HepG2 (cell line): Measurements from ENCODE around the gene CS. TPM values are rescaled to one million over a fixed set of nuclear protein-coding genes. Genes with fewer than 3 reads are reported as not detected.
A peak's percentile ranks its signal among the peaks of the same experiment; 100 is the strongest.
"Not testable (repeated sequence)": the region's sequence is repeated elsewhere in the genome, so short reads cannot be mapped to it uniquely, and the experiment has no call there.

Experiments used
- ATAC-seq: fragments of 200-7000 bp; cut with Tn5 transposase; 3 replicates; pipeline ENCODE4 v1.9.1; 2020; ENCODE audit warnings: mild to moderate bottlenecking, moderate library complexity
- BruUV-seq: library from RNA; stranded (reverse); fragments of 400-500 nt; replicated peaks from 2 replicates; lab custom pipeline; 2021; lab: Mats Ljungman, UMichigan
- CTCF ChIA-PET: fragments of 300-600 bp; formaldehyde crosslinking; extraction: SDS; loops from one replicate; lab custom pipeline; 2021; ENCODE audit warnings: low total read pairs, inconsistent platforms, low intra/inter-chr PET ratio; lab: Yijun Ruan, JAX
- POLR2A ChIA-PET: fragments of 350-600 bp; sonication (Branson Sonifier 250); formaldehyde crosslinking; loops from one replicate; lab custom pipeline; 2020; ENCODE audit warnings: antibody characterized with exemption, inconsistent platforms; lab: Yijun Ruan, JAX
- DNase-seq: peaks from one replicate; pipeline ENCODE4 v3.0.0-alpha.2; 2015; ENCODE audit warnings: low spot score
- FAIRE-seq: peaks from 3 replicates; lab custom pipeline; 2011; peaks lifted over from hg19 to GRCh38; lab: Jason Lieb, UNC
- H2AFZ ChIP-seq: one replicate; pipeline ENCODE4 v1.6.1; 2011; ENCODE audit warnings: low read length, inconsistent platforms
- H3K27ac ChIP-seq: fragments of 300-600 bp; 3 replicates; pipeline ENCODE4 v1.8.0; 2011; ENCODE audit warnings: mixed run types, mild to moderate bottlenecking, mixed read lengths, low read length, inconsistent platforms; ENCODE audit not compliant: insufficient read depth; ENCODE audit errors: extremely low read length
- H3K27me3 ChIP-seq, 2 experiments: fragments of 200-600 bp in 1 of 2; 2 replicates in 1 of 2; 3 replicates in 1 of 2; pipeline versions ENCODE4 v1.6.0 to v1.8.0; 2011; ENCODE audit warnings: low read length in 2 of 2, mild to moderate bottlenecking in 2 of 2, moderate library complexity in 2 of 2, inconsistent platforms in 1 of 2; ENCODE audit not compliant: insufficient read depth in 2 of 2, control insufficient read depth in 1 of 2
- H3K36me3 ChIP-seq, 2 experiments: fragments of 200-600 bp in 1 of 2; replicated peaks in 1 of 2; 2 replicates in 1 of 2; 3 replicates in 1 of 2; pipeline versions ENCODE4 v1.5.1 to v1.8.0; 2011; ENCODE audit warnings: low read length in 2 of 2, inconsistent platforms in 1 of 2; ENCODE audit not compliant: insufficient read depth in 2 of 2, control insufficient read depth in 1 of 2
- H3K4me1 ChIP-seq: 2 replicates; pipeline ENCODE4 v1.5.1; 2012; ENCODE audit warnings: low read length, inconsistent platforms; ENCODE audit not compliant: insufficient read depth
- H3K4me2 ChIP-seq: 2 replicates; pipeline ENCODE4 v1.6.0; 2011; ENCODE audit warnings: low read depth, low read length, inconsistent platforms
- H3K4me3 ChIP-seq, 3 experiments: fragments of 200-600 bp in 1 of 3; sonication (generic), shearing (Covaris generic) in 1 of 3; replicated peaks in 1 of 3; 2 replicates each; pipeline ENCODE4 v1.5.1; 2011 to 2016; ENCODE audit warnings: low read length in 3 of 3, inconsistent platforms in 2 of 3, low read depth in 2 of 3, mild to moderate bottlenecking in 2 of 3, control low read depth in 1 of 3, mixed read lengths in 1 of 3; ENCODE audit not compliant: insufficient read depth in 1 of 3
- H3K79me2 ChIP-seq: one replicate; pipeline ENCODE4 v1.6.1; 2011; ENCODE audit warnings: low read length, inconsistent platforms; ENCODE audit not compliant: insufficient read depth
- H3K9ac ChIP-seq: 2 replicates; pipeline ENCODE4 v1.6.0; 2011; ENCODE audit warnings: mild to moderate bottlenecking, low read depth, low read length, inconsistent platforms; ENCODE audit not compliant: insufficient read depth
- H3K9me3 ChIP-seq: 2 replicates; pipeline ENCODE4 v1.5.1; 2012; ENCODE audit warnings: mild to moderate bottlenecking, low read length
- H4K20me1 ChIP-seq: 2 replicates; pipeline ENCODE4 v1.6.0; 2011; ENCODE audit warnings: inconsistent platforms, mild to moderate bottlenecking, low read length, moderate library complexity; ENCODE audit not compliant: insufficient read depth
- NCOA1 ChIP-seq: sonication (generic); formaldehyde crosslinking; IDR thresholded peaks from 2 replicates; pipeline ENCODE4 v1.9.0; 2021; ENCODE audit warnings: missing genetic modification reagents
- SETDB1 ChIP-seq: sonication (generic); formaldehyde crosslinking; IDR thresholded peaks from 2 replicates; pipeline ENCODE4 v1.5.1; 2020; ENCODE audit warnings: missing genetic modification reagents, mild to moderate bottlenecking, borderline replicate concordance
- TAF1 ChIP-seq: sonication (generic); formaldehyde crosslinking; IDR thresholded peaks from 2 replicates; pipeline ENCODE4 v1.4.0; 2020; ENCODE audit warnings: missing genetic modification reagents
- ZNF354B ChIP-seq: sonication (generic); formaldehyde crosslinking; IDR thresholded peaks from 2 replicates; pipeline ENCODE4 v1.8.0; 2022; ENCODE audit warnings: mild to moderate bottlenecking, missing genetic modification reagents
- WGBS: methylation state at CpG from one replicate; pipeline ENCODE4 v1.1.6; 2017; ENCODE audit warnings: low lambda C conversion rate; 5-methylcytosine and 5-hydroxymethylcytosine counted together
- in situ Hi-C: cut with HindIII; loops from 2 replicates; pipeline ENCODE4 v1.10.0; 2017; ENCODE audit warnings: low pct_unique_long_range_greater_than_20kb; ENCODE audit not compliant: extremely low pct_ligation_motif_present
- intact Hi-C: fragments of 100-400 bp; cut with micrococcal nuclease; formaldehyde crosslinking; loops from one replicate; pipeline ENCODE4 v1.10.0; 2022; ENCODE audit not compliant: unreplicated experiment
- polyA plus RNA-seq, 8 experiments: library from polyadenylated mRNA; depleted of rRNA in 3 of 8; stranded (reverse) in 7 of 8; unstranded in 1 of 8; fragments of >200 nt; fragmentation: Illumina TruSeq in 4 of 8; extraction: Trizol in 4 of 8; gene quantifications; 2 replicates each; pipeline versions ENCODE4 v1.2.1 to v1.2.3, GENCODE V29; 2011 to 2016; ENCODE audit warnings: low read depth in 4 of 8, missing spikeins in 1 of 8, mixed read lengths in 1 of 8; ENCODE audit not compliant: insufficient read depth in 1 of 8
- total RNA-seq, 5 experiments: library from RNA; depleted of rRNA; stranded (reverse); fragments of >200 nt; fragmentation: Illumina TruSeq; extraction: Trizol; gene quantifications; 2 replicates each; pipeline ENCODE4 v1.2.3, GENCODE V29; 2016; ENCODE audit warnings: low read depth in 1 of 5

CS gene
- total and polyA plus RNA-seq, 2 of the 13 experiments (the other 11 are each of a cell fraction or from before 2014, with no cell fraction given): 173 to 175 TPM

DNA sequence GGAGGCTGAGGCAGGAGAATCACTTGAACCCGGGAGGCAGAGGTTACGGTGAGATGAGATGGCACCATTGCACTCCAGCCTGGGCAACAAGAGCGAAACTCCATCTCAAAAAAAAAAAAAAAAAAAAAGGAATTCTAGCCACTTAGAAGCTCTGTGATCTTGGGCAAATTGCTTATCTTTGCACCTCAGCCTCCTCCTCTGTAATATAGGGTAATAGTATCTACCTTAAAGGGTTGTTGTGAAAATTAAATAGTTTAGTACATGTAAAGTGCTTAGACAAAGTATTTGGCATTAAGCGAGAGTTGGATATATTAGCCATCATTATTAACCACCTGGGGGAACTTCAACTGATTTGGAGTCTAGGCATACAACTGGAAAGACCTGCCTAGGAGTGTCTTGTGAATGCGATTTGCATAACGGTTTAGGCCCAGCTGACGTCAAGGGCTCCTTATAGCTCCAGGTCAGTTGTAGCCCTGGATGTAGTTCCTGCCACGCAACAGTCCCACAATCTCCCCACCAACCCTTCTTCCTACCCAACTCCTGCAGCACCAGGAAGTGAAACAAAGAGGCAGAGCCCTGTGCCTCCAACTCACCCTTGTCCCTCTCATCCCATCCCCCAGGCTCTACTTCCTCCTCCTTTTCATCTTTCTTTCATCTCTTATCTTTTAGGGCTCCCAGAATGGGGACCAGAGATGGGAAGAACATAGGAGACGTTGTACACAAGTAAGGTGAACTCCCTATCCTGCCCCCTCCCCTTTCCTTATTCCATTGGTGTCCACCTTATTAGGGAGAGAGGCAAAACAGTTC lies 36.4 kb upstream of the CS start (continued):
- TF ChIP-seq ZNF354B (CRISPR knock-in tag) (no peak), NCOA1 (CRISPR knock-in tag) (no peak), SETDB1 (CRISPR knock-in tag) (no peak)
- TF ChIP-seq, all 625 proteins: peak for 0

DNA sequence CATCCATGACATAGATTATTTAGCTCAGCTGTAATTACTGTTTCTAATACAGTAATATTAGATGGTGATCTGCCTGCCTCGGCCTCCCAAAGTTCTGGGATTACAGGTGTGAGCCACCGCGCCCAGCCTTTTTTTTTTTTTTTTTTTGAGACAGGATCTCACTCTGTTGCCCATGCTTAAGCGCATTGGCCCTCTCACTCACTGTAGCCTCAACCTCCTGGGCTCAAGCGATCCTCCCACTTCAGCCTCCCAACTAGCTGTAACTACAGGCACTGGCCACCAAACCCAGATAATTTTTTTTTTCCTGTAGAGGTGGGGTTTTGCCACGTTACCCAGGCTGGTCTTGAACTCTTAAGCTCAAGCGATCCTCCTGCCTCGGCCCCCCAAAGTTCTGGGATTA lies 35.4 kb upstream of the CS start:
- H3K79me2 ChIP-seq, BruUV-seq, in situ Hi-C loops, ATAC-seq, H3K27ac ChIP-seq, H4K20me1 ChIP-seq, H3K27me3 ChIP-seq, H3K9ac ChIP-seq, DNase-seq, FAIRE-seq, H3K4me3 ChIP-seq, H2AFZ ChIP-seq, H3K36me3 ChIP-seq, intact Hi-C loops, H3K4me2 ChIP-seq, H3K9me3 ChIP-seq: not testable (repeated sequence)
- POLR2A ChIA-PET: interaction anchor here (1.0 to 4.7 kb wide), 3 partner anchors 20 to 114 kb away, joined by 5 to 81 read pairs (median 71); partner anchors contain the start of genes APOF, CNPY2, STAT2 and TIMELESS
- H3K4me1 ChIP-seq: peaks cover 54% of the 10 kb centered on the region
- WGBS: 97% methylated on average over 8 of the region's 8 CpGs
- CTCF ChIA-PET: interaction anchor here (2.0 kb wide), 1 partner anchor 128 kb away, joined by 5 read pairs; no protein-coding TSS in a partner anchor

DNA sequence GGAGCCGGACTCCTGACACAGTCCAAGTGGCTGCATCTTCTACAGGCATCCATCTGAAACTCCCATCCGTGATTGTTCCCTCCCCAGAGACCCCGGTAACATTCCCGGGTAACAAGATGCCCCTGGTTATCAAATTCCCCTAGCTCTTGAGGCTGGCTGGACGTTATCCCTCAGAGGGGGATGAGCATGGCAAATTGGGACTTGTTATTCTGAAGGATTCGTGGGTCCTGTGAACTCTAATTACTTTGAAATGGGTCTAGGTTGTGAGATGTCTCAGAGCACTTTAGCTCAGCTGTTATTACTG lies 34.3 kb upstream of the CS start:
- Histone ChIP-seq H3K9me3 (no peaks in the 10 kb centered on the region), H3K9ac (peak overlapping the region; percentile 83), H4K20me1 (no peaks in the 10 kb centered on the region), H3K36me3 (no peaks in the 10 kb centered on the region), H3K4me1 (peaks cover 54% of the 10 kb centered on the region), H3K4me3 (peak overlapping the region; percentile 60 to 74 (median 71)), H3K4me2 (peak overlapping the region; percentile 88), H3K27me3 (no peaks in the 10 kb centered on the region; a peak in 1 of 5 replicates), H3K79me2 (no peaks in the 10 kb centered on the region), H2AFZ (no peak overlapping the region), H3K27ac (peak overlapping the region; percentile 88)
- no peak for FAIRE-seq
- 8% methylated on average over 6 of the region's 6 CpGs for WGBS
- TF ChIP-seq NCOA1 (CRISPR knock-in tag) (0 out of 2 replicates have a peak, but pooled peaks have one; percentile 56), TAF1 (CRISPR knock-in tag) (no peak)
- POLR2A ChIA-PET: interaction anchor here (1.7 to 4.7 kb wide), 5 partner anchors 19 to 114 kb away, joined by 6 to 81 read pairs (median 16); partner anchors contain the start of genes APOF, CNPY2, COQ10A and RNF41
- intact Hi-C loops: loop anchor here (1.0 kb wide), 1 partner anchor 130 kb away; no protein-coding TSS in a partner anchor
- DNase-seq: no peak
- in situ Hi-C loops: no loop called here
- CTCF ChIA-PET: interaction anchor here (2.0 kb wide), 1 partner anchor 129 kb away, joined by 5 read pairs; no protein-coding TSS in a partner anchor
- peak; percentile 2; the same call in 2 of the 3 replicates for ATAC-seq
- BruUV-seq: TSS peak; percentile 99
